Activated CD8-positive, alpha-beta T cell treated with anti-CD3 and anti-CD28 coated beads, Interleukin-2, amount 10 ng/mL, durations not matched to agents 7 days and 5 days (primary cell): ENCODE measurements around the gene VASP. TPM values are rescaled to one million over a fixed set of nuclear protein-coding genes. Genes with fewer than 3 reads are reported as not detected.

ENCODE experiments used
- ATAC-seq: fragments of 150-1000 bp; cut with Tn5 transposase; one replicate; pipeline ENCODE4 v1.10.0; 2021; ENCODE audit warnings: moderate library complexity
- CTCF ChIA-PET: fragments of 350-600 bp; sonication (Branson Sonifier 250); formaldehyde crosslinking; loops from one replicate; lab custom pipeline; 2021; ENCODE audit warnings: antibody characterized with exemption; lab: Charles Lee
- POLR2A ChIA-PET: fragments of 350-600 bp; sonication (Branson Sonifier 250); formaldehyde crosslinking; loops from one replicate; lab custom pipeline; 2021; ENCODE audit warnings: antibody characterized with exemption; lab: Charles Lee
- DNase-seq: peaks from one replicate; pipeline ENCODE4 v3.0.0-alpha.2; 2020
- H3K27ac Mint-ChIP-seq: one replicate; pipeline ENCODE4 v1.8.0; 2021; ENCODE audit warnings: mild to moderate bottlenecking, mixed read lengths
- H3K27me3 Mint-ChIP-seq: one replicate; pipeline ENCODE4 v1.8.0; 2021; ENCODE audit warnings: low read depth, mixed read lengths
- H3K36me3 Mint-ChIP-seq: one replicate; pipeline ENCODE4 v1.8.0; 2021; ENCODE audit warnings: low read depth, mixed read lengths
- H3K4me1 Mint-ChIP-seq: one replicate; pipeline ENCODE4 v1.8.0; 2021; ENCODE audit warnings: low read depth, mixed read lengths
- H3K4me3 Mint-ChIP-seq: one replicate; pipeline ENCODE4 v1.8.0; 2021; ENCODE audit warnings: mild to moderate bottlenecking, mixed read lengths
- H3K9me3 Mint-ChIP-seq: one replicate; pipeline ENCODE4 v1.8.0; 2022; ENCODE audit warnings: mixed read lengths; ENCODE audit not compliant: insufficient read depth
- total RNA-seq, 2 experiments: library from RNA; stranded (reverse); gene quantifications; one replicate each; pipeline ENCODE4 v1.2.3, GENCODE V29; 2021

VASP gene
- total RNA-seq = 100 to 1,000 TPM; 215 to 222 TPM

DNA sequence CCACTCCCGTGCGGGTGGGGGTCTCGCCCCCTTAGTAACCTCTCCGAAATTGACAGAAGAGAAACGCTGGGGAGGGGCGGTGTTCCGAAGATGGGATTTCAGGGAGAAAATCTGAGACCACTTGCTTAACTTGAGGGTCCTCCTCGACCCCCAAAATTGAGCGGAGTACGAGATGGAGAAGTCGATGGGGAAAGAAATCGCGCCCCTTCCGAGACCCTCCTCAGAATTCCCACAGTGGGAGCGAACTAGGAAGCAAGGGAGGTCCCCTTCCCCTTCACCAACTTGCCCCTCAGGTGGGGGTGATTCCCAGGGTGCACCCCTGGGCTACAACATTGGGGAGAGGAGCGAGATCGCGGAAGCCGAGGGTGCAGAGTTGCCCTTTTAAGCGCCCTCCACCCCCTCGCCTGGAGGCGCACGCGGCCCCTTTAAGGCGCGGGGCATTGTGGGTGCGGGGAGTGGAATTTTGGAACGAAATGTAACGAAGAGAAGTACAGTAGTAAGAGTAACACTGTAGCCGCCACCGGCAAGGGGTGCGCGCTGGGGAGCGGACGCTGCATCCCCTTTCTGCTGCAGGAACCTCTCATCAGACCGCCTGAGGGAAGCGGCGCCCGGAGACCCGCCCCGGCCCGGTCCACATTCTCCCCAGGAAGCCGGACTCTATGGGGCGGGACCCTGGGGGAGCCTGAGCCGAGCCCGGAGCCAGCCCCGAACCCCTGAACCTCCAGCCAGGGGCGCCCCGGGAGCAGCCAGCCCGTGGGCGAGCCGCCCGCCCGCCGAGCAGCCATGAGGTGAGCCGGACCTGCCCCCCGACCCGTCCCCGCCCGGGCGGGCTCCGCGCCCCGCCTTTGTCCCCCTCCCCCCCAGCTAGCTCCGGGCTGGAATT, at the start of gene VASP:
Gene VASP, plus strand, starts transcription at position 491 of the 883 bp plus-strand sequence. Its CDS starts 293 bp downstream, at position 784.
- CTCF ChIA-PET = interaction anchor here (1.1 to 1.6 kb wide), 4 partner anchors 8 to 210 kb away, joined by 3 to 6 read pairs (median 4); no protein-coding TSS in a partner anchor
- DNase-seq (peak; percentile 96), ATAC-seq (peak; percentile 68)
- H3K4me3 Mint-ChIP-seq = peak within 1 kb of the TSS; percentile 88
- H3K9me3 Mint-ChIP-seq = no peaks in the 10 kb centered on the region
- POLR2A ChIA-PET = no interaction called here
- peaks cover 50% of the 10 kb centered on the region for H3K4me1 Mint-ChIP-seq
- H3K36me3 Mint-ChIP-seq = peaks cover 35% of the 10 kb centered on the region
- H3K27me3 Mint-ChIP-seq = no peaks in the 10 kb centered on the region
- peak within 1 kb of the TSS; percentile 98 for H3K27ac Mint-ChIP-seq

DNA sequence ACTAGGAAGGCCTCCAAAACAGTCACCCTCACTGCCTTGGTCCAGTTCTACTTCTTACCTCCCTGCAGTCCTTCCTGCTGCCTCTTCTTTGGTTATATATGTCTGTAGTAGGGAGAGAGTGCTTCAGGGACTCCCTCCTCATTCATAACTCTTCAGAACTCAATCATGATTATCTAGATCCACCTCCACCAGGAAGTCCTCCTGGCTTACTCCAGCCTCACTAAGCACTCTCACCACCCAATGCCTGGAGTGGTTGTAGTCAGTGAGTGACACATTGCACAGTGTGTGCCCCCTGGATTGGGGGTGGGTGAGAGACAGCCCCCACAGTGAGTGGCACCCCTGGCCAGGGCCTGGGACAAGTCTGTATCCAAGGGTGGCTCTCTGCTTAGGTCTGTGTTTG, 49.5 kb upstream of the VASP start:
- H3K4me1 Mint-ChIP-seq = peaks cover 20% of the 10 kb centered on the region
- H3K9me3 Mint-ChIP-seq = no peaks in the 10 kb centered on the region
- ChIA-PET POLR2A (no interaction called here), CTCF (interaction anchor here (1.4 to 2.3 kb wide), 2 partner anchors 18 to 26 kb away, joined by 3 to 11 read pairs; no protein-coding TSS in a partner anchor)
- no peak overlapping the region for H3K4me3 Mint-ChIP-seq
- H3K27ac Mint-ChIP-seq = no peak overlapping the region
- no peak for DNase-seq
- no peaks in the 10 kb centered on the region for H3K36me3 Mint-ChIP-seq
- peaks cover 15% of the 10 kb centered on the region for H3K27me3 Mint-ChIP-seq
- ATAC-seq = no peak

DNA sequence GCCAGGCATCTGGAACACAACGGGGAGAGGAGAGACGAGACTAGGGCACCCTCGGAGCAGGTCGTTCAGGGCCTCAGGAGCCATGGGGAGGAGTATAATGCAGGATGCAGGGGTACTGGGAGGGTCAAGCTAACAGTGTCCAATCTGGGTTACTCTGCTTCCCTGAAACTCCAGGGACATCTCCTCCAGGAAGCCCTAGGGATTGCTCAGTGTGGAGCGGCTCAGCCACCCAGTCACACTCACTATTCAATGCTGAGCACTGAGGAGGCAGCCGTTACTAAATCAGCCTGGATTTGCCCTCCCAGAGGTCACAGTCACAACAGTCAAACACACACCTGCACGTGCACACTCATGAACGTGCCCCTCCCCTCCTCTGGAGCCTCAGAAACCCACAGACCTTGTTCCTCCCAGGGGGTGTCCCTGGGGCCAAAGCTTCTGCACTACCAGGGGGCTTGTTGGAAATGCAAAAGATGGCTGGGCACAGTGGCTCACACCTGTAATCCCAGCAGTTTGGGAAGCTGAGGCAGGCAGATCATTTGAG, 46.4 kb upstream of the VASP start:
- Mint-ChIP-seq H3K4me1 (peaks cover 10% of the 10 kb centered on the region), H3K4me3 (no peak overlapping the region), H3K27me3 (peaks cover 15% of the 10 kb centered on the region), H3K36me3 (no peaks in the 10 kb centered on the region), H3K27ac (no peak overlapping the region), H3K9me3 (no peaks in the 10 kb centered on the region)
- ATAC-seq (no peak), DNase-seq (no peak)
- ChIA-PET CTCF (no interaction called here), POLR2A (interaction anchor here (0.6 to 1.4 kb wide), 2 partner anchors 10 to 26 kb away, joined by 4 to 7 read pairs; no protein-coding TSS in a partner anchor)

DNA sequence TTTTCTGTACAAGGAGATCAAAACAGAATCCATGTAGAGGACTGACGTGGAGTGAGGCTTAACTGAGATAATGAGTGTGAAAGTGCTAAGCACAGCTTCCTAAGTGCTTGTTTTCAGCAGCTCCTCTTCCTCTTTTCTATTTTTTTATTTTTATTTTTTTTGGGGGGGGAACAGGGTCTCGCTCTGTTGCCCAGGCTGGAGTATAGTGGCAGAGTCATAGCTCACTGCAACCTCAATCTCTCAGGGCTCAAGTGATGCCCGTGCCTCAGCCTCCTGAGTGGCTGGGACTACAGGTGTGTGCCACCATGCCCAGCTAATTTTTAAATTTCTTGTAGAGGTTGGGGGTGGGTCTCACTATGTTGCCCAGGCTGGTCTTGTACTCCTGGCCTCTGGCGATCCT, 45.1 kb upstream of the VASP start:
- Mint-ChIP-seq H3K36me3 (no peaks in the 10 kb centered on the region), H3K27me3 (peaks cover 17% of the 10 kb centered on the region), H3K27ac (no peak overlapping the region), H3K4me1 (peaks cover 5% of the 10 kb centered on the region), H3K9me3 (no peaks in the 10 kb centered on the region), H3K4me3 (no peak overlapping the region)
- ChIA-PET CTCF (interaction anchor here (1.1 to 2.0 kb wide), 4 partner anchors 17 to 23 kb away, joined by 3 to 10 read pairs (median 6); no protein-coding TSS in a partner anchor), POLR2A (interaction anchor here (0.6 kb wide), 1 partner anchor 23 kb away, joined by 3 read pairs; no protein-coding TSS in a partner anchor)
- DNase-seq (no peak), ATAC-seq (no peak)

DNA sequence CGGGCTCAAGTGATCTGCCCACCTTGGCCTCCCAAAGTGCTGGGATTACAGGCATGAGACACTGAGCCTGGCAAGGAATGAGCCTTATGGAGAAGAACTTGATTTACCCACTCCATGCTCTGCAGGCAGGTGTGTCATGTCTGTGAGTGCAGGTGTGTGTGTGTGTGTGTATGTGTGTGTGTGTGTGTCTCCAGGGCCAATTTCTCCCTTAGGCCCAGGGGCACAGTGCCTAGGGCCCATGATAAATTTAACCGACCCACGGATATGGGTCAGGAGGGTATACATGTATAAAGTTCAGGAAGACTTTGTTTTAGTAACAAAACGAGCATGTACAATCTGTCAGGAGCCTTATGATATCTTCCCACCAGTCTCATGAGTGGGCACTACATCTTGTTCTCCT, 44.0 kb upstream of the VASP start:
- H3K4me3 Mint-ChIP-seq = no peak overlapping the region
- H3K27me3 Mint-ChIP-seq = peaks cover 15% of the 10 kb centered on the region
- CTCF ChIA-PET = interaction anchor here (1.5 to 2.5 kb wide), 3 partner anchors 14 to 22 kb away, joined by 3 to 10 read pairs (median 10); no protein-coding TSS in a partner anchor
- DNase-seq (no peak), ATAC-seq (no peak)
- H3K36me3 Mint-ChIP-seq = no peaks in the 10 kb centered on the region
- H3K9me3 Mint-ChIP-seq = no peaks in the 10 kb centered on the region
- POLR2A ChIA-PET = no interaction called here
- H3K4me1 Mint-ChIP-seq = peaks cover 13% of the 10 kb centered on the region
- no peak overlapping the region for H3K27ac Mint-ChIP-seq

DNA sequence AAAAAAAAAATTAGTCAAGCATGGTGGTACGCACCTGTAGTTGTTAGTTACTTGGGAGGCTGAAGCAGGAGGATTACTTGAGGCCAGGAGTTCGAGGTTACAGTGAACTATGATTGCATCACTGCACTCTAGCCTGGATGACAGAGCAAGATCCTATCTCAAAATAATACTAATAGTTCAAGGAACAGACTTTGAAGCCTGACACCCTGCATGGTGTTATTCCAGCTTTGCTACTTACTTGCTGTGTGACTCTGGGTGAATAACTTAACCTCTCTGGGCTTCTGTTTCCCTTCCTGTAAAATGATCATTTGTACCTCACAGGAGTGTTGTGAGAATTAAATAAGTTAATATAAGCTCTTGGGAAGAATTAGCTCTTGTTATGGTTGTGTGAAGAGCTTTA, 43.0 kb upstream of the VASP start:
- Mint-ChIP-seq H3K9me3 (no peaks in the 10 kb centered on the region), H3K4me3 (no peak overlapping the region), H3K4me1 (peaks cover 18% of the 10 kb centered on the region), H3K36me3 (no peaks in the 10 kb centered on the region), H3K27ac (no peak overlapping the region), H3K27me3 (peaks cover 15% of the 10 kb centered on the region)
- POLR2A ChIA-PET = no interaction called here
- CTCF ChIA-PET = interaction anchor here (0.6 to 6.3 kb wide), 4 partner anchors 13 to 24 kb away, joined by 3 to 81 read pairs (median 7); no protein-coding TSS in a partner anchor
- DNase-seq (no peak), ATAC-seq (no peak)

DNA sequence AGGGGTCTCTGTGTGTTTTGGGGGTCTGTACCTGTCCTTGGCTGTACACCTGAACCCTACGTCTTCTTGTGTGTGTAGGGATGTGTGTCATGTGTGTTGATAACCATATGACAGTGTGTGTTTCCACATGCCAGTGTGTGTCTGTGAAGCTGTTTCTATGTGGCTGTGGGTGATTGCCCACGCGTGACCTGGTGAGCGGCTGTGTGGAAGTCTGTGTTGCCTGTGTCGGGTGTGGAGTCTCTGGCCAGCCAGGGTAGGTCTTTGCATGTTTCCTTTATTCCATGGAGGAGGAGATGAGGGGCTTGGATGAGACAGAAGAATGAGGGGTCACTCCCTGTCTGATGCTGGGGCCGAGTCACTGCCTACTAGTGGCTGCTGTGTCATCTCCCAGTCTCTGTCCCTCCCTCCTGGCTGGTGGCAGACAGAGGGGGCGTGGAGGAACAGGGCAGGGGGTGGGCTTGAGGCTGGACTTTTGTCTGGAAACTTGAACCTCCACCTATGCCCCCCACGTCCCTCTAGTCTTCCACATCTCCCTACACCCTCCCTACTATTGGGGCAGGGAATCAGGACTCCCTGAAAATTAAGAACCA, 42.3 kb upstream of the VASP start:
- DNase-seq (no peak), ATAC-seq (no peak)
- peaks cover 25% of the 10 kb centered on the region for H3K4me1 Mint-ChIP-seq
- H3K36me3 Mint-ChIP-seq = no peaks in the 10 kb centered on the region
- CTCF ChIA-PET = interaction anchor here (1.5 to 6.3 kb wide), 3 partner anchors 12 to 25 kb away, joined by 3 to 81 read pairs (median 10); no protein-coding TSS in a partner anchor
- H3K4me3 Mint-ChIP-seq = no peak overlapping the region
- POLR2A ChIA-PET = no interaction called here
- peaks cover 15% of the 10 kb centered on the region for H3K27me3 Mint-ChIP-seq
- no peaks in the 10 kb centered on the region for H3K9me3 Mint-ChIP-seq
- H3K27ac Mint-ChIP-seq = no peak overlapping the region

DNA sequence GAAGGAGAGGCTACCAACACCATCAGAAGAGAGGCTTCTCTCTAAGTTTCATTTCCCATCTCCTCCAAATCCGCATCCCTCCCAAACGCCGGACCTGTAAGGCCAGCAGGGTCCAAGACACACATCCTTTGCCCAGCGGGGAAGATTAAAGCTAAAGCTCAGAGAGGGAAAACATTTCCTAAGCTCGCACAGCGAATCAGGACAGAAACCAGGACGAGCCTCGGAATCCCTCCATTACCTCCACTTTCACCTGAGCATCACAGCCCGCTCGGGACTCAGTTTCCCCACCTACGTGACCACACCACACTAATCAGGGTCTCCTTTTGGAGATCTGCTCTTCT, 40.2 kb upstream of the VASP start:
- H3K4me1 Mint-ChIP-seq = peaks cover 33% of the 10 kb centered on the region
- peak overlapping the region; percentile 87 for H3K4me3 Mint-ChIP-seq
- H3K36me3 Mint-ChIP-seq = no peaks in the 10 kb centered on the region
- peak overlapping the region; percentile 95 for H3K27ac Mint-ChIP-seq
- POLR2A ChIA-PET = interaction anchor here (0.8 to 1.9 kb wide), 7 partner anchors 10 to 209 kb away, joined by 3 to 14 read pairs (median 5); no protein-coding TSS in a partner anchor
- DNase-seq (no peak), ATAC-seq (no peak)
- CTCF ChIA-PET = interaction anchor here (0.7 to 6.3 kb wide), 13 partner anchors 10 to 175 kb away, joined by 3 to 108 read pairs (median 6); partner anchors contain the start of gene PPP1R13L
- H3K27me3 Mint-ChIP-seq = peaks cover 19% of the 10 kb centered on the region
- no peaks in the 10 kb centered on the region for H3K9me3 Mint-ChIP-seq

DNA sequence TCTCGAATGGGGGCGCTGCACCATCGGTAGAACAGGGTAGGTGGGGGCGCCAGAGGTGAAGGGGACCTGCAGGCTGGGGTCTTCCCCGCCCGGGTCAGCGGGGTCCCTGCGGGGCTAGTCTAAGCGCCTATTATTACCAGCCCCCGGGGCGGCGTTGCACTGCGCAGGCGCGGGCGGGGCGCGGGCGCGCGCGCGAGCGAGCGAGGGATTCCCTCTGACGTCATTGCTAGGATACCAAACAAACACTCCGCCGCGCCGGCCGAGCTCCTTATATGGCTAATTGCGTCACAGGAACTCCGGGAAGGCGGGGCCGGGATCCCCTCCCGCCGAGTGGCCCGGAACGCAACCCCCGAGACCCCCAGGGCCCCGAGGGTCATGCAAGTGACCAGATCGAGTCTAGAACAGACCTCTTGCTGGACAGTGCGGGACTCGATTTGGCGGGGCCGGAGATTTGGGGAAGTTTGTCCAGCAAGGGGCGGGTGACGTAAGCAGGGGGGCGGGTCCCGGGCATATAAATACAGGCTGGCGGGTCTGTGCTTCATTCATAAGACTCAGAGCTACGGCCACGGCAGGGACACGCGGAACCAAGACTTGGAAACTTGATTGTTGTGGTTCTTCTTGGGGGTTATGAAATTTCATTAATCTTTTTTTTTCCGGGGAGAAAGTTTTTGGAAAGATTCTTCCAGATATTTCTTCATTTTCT, 39.7 kb upstream of the VASP start, which contains the start of gene FOSB:
Gene FOSB, plus strand, starts transcription at position 541 of the 703 bp plus-strand sequence. CDS start 591 bp downstream, outside the sequence.
- ATAC-seq (peak; percentile 7), DNase-seq (peak; percentile 96)
- H3K36me3 Mint-ChIP-seq = no peaks in the 10 kb centered on the region
- peaks cover 23% of the 10 kb centered on the region for H3K27me3 Mint-ChIP-seq
- no peaks in the 10 kb centered on the region for H3K9me3 Mint-ChIP-seq
- CTCF ChIA-PET = interaction anchor here (0.6 to 6.3 kb wide), 14 partner anchors 11 to 174 kb away, joined by 3 to 108 read pairs (median 5); partner anchors contain the start of gene PPP1R13L
- peaks cover 34% of the 10 kb centered on the region for H3K4me1 Mint-ChIP-seq
- H3K4me3 Mint-ChIP-seq = peak within 1 kb of the TSS; percentile 87
- peak within 1 kb of the TSS; percentile 95 for H3K27ac Mint-ChIP-seq
- POLR2A ChIA-PET = interaction anchor here (0.7 to 2.4 kb wide), 14 partner anchors 11 to 969 kb away, joined by 3 to 14 read pairs (median 4); no protein-coding TSS in a partner anchor

DNA sequence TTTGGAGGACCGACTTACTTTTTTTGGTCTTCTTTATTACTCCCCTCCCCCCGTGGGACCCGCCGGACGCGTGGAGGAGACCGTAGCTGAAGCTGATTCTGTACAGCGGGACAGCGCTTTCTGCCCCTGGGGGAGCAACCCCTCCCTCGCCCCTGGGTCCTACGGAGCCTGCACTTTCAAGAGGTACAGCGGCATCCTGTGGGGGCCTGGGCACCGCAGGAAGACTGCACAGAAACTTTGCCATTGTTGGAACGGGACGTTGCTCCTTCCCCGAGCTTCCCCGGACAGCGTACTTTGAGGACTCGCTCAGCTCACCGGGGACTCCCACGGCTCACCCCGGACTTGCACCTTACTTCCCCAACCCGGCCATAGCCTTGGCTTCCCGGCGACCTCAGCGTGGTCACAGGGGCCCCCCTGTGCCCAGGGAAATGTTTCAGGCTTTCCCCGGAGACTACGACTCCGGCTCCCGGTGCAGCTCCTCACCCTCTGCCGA, 39.1 kb upstream of the VASP start:
- peak; percentile 3 for ATAC-seq
- Mint-ChIP-seq H3K4me1 (peaks cover 38% of the 10 kb centered on the region), H3K4me3 (peak overlapping the region; percentile 87), H3K9me3 (no peaks in the 10 kb centered on the region), H3K36me3 (no peaks in the 10 kb centered on the region), H3K27me3 (peaks cover 29% of the 10 kb centered on the region), H3K27ac (peak overlapping the region; percentile 95)
- DNase-seq = peak; percentile 65
- ChIA-PET CTCF (interaction anchor here (0.6 to 6.3 kb wide), 12 partner anchors 10 to 66 kb away, joined by 3 to 108 read pairs (median 6); partner anchors contain the start of gene PPP1R13L), POLR2A (interaction anchor here (0.7 to 2.4 kb wide), 15 partner anchors 11 to 969 kb away, joined by 3 to 16 read pairs (median 4); no protein-coding TSS in a partner anchor)
